Measurements from ENCODE around the gene CNIH4. TPM values are rescaled to one million over a fixed set of nuclear protein-coding genes. Genes with fewer than 3 reads are reported as not detected.

The CNIH4 gene
- polyA plus RNA-seq, 1 donor from 2014 or later, result 53.2 TPM

DNA sequence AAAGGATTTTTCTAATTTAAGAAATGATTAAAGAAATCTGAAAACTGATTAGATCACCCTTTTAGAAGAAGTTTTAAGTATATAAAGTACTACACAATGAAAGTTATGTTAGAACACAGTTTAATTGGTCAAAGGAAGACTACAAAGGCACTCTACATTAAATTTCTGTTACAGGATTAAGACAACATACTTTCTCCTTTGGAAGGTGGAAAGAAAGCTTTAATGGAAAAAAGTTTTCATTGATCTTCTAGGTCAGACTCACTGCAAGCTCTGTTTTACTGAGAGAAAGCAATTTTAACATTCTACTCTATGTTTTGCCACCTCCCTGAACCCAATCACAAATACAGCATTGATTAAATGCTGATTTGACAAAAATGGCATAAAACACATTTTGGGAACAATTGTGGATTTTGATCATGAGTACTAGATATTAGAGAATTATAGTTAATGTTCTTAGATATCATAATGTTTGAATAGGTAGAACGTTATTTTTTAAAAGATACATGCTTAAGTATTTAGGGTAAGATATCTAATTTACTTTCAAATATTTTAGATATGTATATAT is 45.9 kb downstream of the CNIH4 start:
- H3K4me3 ChIP-seq (ENCODE audit: low read length), result no peak overlapping the region
- H3F3A ChIP-seq (ENCODE audit: insufficient read depth, low read length, poor library complexity, severe bottlenecking), result no peaks in the 10 kb centered on the region
- no peaks in the 10 kb centered on the region for H3K27me3 ChIP-seq (ENCODE audit: insufficient read depth, low read depth, low read length)
- H3K9ac ChIP-seq (ENCODE audit: low read length), result no peak overlapping the region
- no peak overlapping the region for H3K27ac ChIP-seq (ENCODE audit: low read length)
- no peaks in the 10 kb centered on the region for H3K9me3 ChIP-seq (ENCODE audit: low read length)
- no peaks in the 10 kb centered on the region for H3K9me2 ChIP-seq (ENCODE audit: insufficient read depth, low read length)
- no peak overlapping the region for H2AFZ ChIP-seq (ENCODE audit: low read depth, low read length)
- TF ChIP-seq EZH2 (IDR thresholded peaks at IDR 0.05; ENCODE audit: borderline replicate concordance, insufficient read depth, low read length, poor library complexity, severe bottlenecking), result no peak
- TF ChIP-seq, protein P1, sequence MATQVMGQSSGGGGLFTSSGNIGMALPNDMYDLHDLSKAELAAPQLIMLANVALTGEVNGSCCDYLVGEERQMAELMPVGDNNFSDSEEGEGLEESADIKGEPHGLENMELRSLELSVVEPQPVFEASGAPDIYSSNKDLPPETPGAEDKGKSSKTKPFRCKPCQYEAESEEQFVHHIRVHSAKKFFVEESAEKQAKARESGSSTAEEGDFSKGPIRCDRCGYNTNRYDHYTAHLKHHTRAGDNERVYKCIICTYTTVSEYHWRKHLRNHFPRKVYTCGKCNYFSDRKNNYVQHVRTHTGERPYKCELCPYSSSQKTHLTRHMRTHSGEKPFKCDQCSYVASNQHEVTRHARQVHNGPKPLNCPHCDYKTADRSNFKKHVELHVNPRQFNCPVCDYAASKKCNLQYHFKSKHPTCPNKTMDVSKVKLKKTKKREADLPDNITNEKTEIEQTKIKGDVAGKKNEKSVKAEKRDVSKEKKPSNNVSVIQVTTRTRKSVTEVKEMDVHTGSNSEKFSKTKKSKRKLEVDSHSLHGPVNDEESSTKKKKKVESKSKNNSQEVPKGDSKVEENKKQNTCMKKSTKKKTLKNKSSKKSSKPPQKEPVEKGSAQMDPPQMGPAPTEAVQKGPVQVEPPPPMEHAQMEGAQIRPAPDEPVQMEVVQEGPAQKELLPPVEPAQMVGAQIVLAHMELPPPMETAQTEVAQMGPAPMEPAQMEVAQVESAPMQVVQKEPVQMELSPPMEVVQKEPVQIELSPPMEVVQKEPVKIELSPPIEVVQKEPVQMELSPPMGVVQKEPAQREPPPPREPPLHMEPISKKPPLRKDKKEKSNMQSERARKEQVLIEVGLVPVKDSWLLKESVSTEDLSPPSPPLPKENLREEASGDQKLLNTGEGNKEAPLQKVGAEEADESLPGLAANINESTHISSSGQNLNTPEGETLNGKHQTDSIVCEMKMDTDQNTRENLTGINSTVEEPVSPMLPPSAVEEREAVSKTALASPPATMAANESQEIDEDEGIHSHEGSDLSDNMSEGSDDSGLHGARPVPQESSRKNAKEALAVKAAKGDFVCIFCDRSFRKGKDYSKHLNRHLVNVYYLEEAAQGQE (IDR thresholded peaks at IDR 0.05; ENCODE audit: borderline replicate concordance), result no peak
- peaks cover 18% of the 10 kb centered on the region for H3K36me3 ChIP-seq (ENCODE audit: insufficient read depth, low read length)
- no peak overlapping the region for H3K4me2 ChIP-seq (ENCODE audit: low read length)
- H4K20me1 ChIP-seq (ENCODE audit: insufficient read depth), result no peaks in the 10 kb centered on the region
- H3K79me2 ChIP-seq (replicated peaks; ENCODE audit: insufficient read depth, low read length), result peaks cover 6% of the 10 kb centered on the region

- H3K27ac ChIP-seq (ENCODE audit: low read length), result no peak overlapping the region
- TF ChIP-seq, protein P1 (IDR thresholded peaks at IDR 0.05; ENCODE audit: borderline replicate concordance), result no peak
- TF ChIP-seq RAD21 (conservative IDR thresholded peaks at IDR 0.05) (no peak), EZH2 (IDR thresholded peaks at IDR 0.05; ENCODE audit: borderline replicate concordance, insufficient read depth, low read length, poor library complexity, severe bottlenecking) (no peak), CTCF (IDR thresholded peaks at IDR 0.05; ENCODE audit: poor library complexity, severe bottlenecking) (no peak)
- no peaks in the 10 kb centered on the region for H3F3A ChIP-seq (ENCODE audit: insufficient read depth, low read length, poor library complexity, severe bottlenecking)
- H3K9me2 ChIP-seq (ENCODE audit: insufficient read depth, low read length), result no peaks in the 10 kb centered on the region
- H3K4me3 ChIP-seq (ENCODE audit: low read length), result no peak overlapping the region
- H3K9ac ChIP-seq (ENCODE audit: low read length), result no peak overlapping the region
- no peak overlapping the region for H3K4me2 ChIP-seq (ENCODE audit: low read length)
- H3K36me3 ChIP-seq (ENCODE audit: insufficient read depth, low read length), result peaks cover 19% of the 10 kb centered on the region
- no peak overlapping the region for H2AFZ ChIP-seq (ENCODE audit: low read depth, low read length)
- peaks cover 8% of the 10 kb centered on the region for H3K79me2 ChIP-seq (replicated peaks; ENCODE audit: insufficient read depth, low read length)
- no peaks in the 10 kb centered on the region for H3K27me3 ChIP-seq (ENCODE audit: insufficient read depth, low read depth, low read length)
- no peaks in the 10 kb centered on the region for H3K9me3 ChIP-seq (ENCODE audit: low read length)
- no peaks in the 10 kb centered on the region for H4K20me1 ChIP-seq (ENCODE audit: insufficient read depth)
Measured at GRCh38 chr1:224404916-224405603, 48.4 kb downstream of the CNIH4 start.
